GM13977 (cell line): ENCODE data around the gene TCERG1L.
"Not testable (repeated sequence)": the region's sequence is repeated elsewhere in the genome, so short reads cannot be mapped to it uniquely, and the experiment has no call there.

Source experiments
- DNase-seq: peaks from one replicate; pipeline ENCODE4 v3.0.0; 2012; ENCODE audit warnings: low spot score
- CTCF ChIP-seq: IDR thresholded peaks from 2 replicates; pipeline ENCODE4 v1.5.1; 2012; ENCODE audit warnings: mild to moderate bottlenecking, control low read depth; ENCODE audit not compliant: insufficient read depth; ENCODE audit errors: extremely low read depth, missing control alignments
- in situ Hi-C: fragments of 300-500 bp; cut with MboI; formaldehyde crosslinking; loops from one replicate; pipeline ENCODE4 v1.12.0; 2022; ENCODE audit warnings: low sequenced_read_pairs, low pct_unique_long_range_greater_than_20kb, mixed read lengths, inconsistent platforms; ENCODE audit not compliant: unreplicated experiment

The TCERG1L gene

GRCh38 chr10:131178521-131179331 is 132.8 kb downstream of the TCERG1L start:
- DNase-seq, result no peak
- in situ Hi-C loops, result no loop called here
- TF ChIP-seq CTCF, result no peak

GRCh38 chr10:131177431-131178327 is 133.8 kb downstream of the TCERG1L start:
- no peak for TF ChIP-seq CTCF
- DNase-seq, result no peak
- in situ Hi-C loops, result no loop called here

GRCh38 chr10:131176907-131177306 is 134.6 kb downstream of the TCERG1L start:
- DNase-seq, result no peak
- in situ Hi-C loops, result no loop called here
- no peak for TF ChIP-seq CTCF

GRCh38 chr10:131176324-131176723 is 135.2 kb downstream of the TCERG1L start:
- in situ Hi-C loops, result not testable (repeated sequence)

GRCh38 chr10:131175891-131176290 is 135.6 kb downstream of the TCERG1L start:
- DNase-seq, result no peak
- no peak for TF ChIP-seq CTCF
- in situ Hi-C loops, result no loop called here

More at GRCh38 chr10:131176324-131176723, 135.2 kb downstream of the TCERG1L start:
- DNase-seq, result not testable (repeated sequence)

- DNase-seq, result no peak
- no peak for TF ChIP-seq CTCF
- in situ Hi-C loops, result no loop called here
Measured at GRCh38 chr10:131174651-131175540, 136.6 kb downstream of the TCERG1L start.
